Measurements from ENCODE around the gene PTPN7.
"Not testable (repeated sequence)": the region's sequence is repeated elsewhere in the genome, so short reads cannot be mapped to it uniquely, and the experiment has no call there.

Gene PTPN7

DNA sequence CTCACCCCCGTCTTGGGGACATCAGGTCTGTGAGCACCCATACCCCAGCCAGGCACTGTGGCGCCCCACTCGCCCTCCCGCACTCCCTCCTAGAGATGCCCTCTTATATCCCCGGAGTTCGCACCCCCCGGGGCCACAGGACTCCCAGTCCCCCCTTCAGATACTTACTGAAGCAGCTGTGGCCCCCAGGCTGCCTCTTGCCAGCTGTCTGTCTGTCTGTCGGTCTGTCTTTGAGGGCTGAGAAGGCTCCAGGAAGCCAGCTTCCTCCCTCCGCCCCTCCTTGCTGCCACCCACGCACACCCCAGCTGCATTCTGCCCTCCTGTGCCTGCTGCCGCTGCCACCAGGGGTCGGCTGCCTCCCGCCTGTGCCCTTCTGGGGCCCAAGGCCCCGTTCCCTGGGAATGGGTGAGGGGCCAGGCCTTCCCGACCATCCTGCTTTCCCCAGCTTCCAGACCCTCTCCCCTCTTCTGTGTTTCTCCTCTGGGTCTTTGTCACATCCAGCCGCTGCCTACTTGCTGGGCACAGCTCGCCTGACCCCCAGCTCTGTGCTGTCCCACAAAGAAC lies at the start of gene PTPN7:
Gene PTPN7 (minus strand): TSS at position 226 of the 564 bp plus-strand sequence. CDS start 1,200 bp downstream, outside the sequence.
- no peak for DNase-seq

DNA sequence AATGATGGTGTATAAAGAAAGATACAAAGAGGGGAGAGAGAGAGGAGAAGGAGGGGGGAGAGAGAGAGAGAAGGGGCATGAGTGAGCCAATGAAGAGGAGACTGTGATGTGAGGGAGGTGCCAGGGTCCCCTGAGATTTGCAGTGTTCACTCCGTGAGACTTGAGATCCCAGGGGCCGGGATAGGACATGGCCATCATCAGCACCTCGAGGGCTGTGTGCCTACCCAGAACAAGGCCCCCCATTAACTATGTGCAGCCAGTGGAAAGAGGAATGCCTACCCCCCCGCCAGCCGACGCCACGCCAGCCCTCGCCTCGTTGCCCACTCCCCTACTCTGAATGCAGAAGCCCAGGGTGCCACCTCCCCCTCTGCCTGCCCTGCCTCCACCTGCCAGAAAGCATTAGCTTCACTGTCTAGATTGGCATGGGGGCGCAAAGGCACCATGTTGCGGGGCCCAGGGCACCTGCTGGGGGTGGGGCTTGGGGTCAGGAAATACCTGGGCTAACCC lies 48.0 kb upstream of the PTPN7 start:
- no peak for DNase-seq

DNA sequence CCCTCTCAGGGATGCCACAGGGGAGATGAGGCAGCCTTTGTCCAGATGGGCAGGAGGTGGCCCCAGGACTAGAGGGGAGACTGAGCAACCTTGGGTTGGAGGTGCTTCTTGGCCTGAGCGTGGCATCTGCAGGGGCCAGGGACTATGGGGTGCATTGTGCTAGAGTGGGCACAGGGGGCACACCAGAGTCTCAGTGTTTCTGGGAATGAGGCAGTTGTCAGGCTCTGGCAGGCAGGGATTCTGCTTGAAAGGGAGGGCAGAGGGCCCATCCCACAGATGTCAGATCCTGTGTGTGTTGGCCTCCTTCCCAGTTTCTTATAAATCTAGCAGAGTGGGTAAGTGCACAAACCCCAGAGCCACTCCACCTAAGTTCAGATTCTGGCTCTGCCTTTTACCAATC lies 46.9 kb upstream of the PTPN7 start:
- DNase-seq: no peak

DNA sequence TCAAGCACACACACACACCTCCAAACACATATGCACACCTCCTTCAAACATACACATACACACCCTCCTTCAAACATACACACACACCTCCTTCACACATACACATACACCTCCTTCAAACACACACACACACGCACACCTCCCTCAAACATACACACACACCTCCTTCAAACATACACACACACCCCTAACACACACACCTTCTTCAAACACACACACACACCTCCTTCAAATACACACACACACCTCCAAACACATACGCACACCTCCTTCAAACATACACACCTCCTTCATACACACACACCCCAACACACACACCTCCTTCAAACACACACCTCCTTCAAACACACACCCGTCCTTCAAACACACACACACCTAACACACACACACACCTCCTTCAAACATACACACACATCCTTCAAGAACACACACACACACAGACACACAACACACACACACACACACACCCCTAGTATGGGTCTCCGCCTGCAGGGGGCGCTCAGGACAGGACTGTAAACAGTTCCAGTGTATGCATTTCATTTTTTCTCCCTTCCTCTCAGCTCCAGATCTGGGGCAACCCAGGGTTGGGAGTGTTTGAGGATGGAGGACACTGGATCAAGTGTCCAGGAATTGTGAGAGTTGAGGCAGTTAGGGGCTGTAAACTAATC lies 45.3 kb upstream of the PTPN7 start:
- DNase-seq: no peak

DNA sequence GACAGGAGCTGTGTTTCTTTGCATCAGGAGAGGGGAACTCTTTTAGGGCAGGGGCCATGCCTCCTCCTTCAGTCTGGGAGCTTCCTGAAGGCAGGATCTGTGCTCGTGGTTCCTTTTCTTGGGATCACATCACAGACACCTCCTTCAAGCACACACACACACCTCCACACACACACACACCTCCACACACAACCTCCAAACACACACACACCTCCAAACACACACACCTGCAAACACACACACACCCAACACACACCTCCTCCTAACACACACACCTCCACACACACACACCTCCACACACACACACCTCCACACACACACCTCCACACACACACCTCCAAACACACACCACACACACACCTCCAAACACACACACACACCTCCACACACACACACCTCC lies 43.7 kb upstream of the PTPN7 start:
- no peak for DNase-seq

DNA sequence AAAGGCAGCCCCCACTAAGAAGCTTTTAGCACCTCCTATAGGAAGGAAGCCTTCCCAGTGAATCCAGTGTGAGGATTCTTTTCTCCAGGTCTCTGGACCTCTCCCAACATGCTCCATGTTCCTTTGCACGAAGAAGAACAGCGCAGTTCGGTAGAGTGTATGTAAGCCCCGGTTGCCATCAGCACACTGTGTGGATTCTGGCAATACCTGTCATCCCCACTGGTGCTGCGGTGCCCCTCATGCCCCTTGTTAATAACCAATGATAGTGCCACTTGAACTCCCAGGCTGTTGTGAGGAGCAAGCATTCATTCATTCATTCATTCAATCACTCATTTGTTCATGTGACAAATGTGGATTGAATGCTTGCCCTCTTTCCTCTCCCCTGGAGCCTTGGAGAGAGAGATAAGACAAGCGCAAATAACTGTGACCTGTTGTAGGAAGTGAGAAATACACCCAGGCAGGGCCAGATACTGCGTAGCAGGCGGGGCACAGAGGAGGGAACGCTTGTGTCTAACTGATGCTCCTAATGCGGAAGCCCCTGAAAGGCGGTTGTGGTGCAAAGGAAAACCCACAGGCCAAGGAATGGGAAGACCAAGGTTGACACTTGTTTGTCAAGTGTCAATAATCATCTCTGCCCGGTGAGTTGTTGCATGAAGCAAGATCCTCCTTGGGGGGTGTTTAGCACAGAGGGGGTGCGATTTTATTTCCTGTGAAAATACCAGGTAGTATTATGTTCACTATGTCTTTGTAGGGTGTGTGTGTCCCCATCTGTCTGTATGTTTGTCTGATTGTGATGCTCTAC lies 43.0 kb upstream of the PTPN7 start:
- DNase-seq: no peak

DNA sequence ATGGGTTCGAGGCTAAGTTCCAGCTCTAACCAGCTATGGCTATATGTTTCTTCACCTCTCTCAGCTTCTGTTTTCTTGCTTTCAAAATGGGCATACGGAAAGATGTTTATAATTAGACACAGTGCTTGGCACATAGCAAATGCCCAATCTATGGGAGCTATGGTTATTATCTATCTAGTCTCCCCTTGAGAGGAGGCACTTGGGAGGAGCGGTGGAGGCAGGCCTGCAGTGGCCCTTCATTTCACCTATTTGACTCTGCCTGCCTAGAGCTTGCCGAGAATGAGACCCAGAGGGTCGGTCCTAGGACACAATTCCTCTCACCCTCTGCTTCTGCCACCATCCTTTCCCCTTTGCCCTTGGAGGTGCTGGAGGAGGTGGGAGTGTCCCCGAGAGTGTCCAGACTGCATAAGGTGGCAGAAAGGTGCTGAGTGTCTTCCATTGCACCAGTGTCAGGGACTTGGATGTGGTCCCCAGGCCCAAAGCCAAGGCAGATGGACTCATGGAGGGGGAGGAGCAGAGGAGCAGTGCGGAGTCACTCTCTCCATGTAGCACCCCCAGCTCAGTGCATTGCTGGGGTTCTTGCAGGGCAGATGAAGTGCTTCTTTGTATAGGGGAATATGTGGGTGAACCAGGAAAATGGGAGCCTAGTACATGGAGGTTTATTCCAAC lies 42.2 kb upstream of the PTPN7 start:
- no peak for DNase-seq

DNA sequence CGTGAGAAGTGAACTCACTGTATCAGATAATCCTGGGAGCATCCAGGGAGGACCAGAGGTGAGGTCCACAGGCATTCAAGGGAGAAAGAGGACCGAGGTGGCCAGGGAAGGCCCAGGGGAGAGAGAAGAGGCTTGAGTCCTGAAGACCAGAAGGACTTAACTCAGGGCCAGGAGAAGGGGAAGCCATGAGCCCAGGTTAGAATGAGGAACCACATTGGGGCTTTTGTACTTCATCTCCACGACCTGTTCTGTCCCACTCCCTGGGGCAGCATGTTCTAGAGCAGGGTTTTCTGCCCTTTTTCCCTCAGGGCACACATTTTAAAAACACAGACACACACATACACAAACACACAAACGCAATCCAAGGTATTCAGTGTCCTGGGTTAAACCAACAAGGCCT lies 41.6 kb upstream of the PTPN7 start:
- no peak for DNase-seq

DNA sequence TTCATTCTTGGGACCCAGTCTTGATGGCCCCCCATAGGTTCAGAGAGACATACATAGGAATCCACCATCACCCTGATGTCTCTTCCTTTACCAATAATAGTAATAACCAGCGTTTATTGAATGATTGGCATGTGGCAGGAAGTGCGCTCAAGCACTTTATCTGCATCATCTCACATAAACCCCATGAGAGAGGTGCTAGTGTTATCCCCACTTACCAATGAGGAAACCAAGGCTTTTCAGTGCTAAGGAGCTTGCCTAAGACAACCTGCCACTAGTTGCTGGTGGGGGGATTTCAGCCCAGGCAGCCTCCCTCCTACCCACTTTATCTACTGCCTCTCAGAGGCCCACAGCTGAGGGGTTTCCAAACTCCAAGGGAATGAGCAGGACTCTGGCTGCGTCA lies 40.9 kb upstream of the PTPN7 start:
- DNase-seq: no peak

DNA sequence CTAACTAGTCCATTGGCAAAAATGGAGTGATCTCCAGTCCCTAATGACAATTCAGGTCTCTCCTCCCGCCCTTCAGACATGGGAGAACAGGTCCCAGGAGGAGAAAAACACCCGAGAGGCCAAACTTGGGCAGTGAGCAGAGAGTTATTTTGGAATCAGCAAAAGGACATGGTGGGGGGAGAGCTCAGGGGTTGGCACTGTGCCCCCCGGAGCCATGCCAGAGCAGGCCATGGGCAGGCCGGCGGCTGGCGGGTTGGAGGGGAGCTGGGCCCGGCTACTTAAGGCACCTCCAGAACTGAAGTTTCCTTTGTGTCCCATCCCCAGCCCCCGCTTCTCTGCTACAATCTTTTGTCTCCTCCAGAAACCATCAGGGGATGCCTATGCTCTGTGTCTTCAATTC lies 40.3 kb upstream of the PTPN7 start:
- no peak for DNase-seq

DNA sequence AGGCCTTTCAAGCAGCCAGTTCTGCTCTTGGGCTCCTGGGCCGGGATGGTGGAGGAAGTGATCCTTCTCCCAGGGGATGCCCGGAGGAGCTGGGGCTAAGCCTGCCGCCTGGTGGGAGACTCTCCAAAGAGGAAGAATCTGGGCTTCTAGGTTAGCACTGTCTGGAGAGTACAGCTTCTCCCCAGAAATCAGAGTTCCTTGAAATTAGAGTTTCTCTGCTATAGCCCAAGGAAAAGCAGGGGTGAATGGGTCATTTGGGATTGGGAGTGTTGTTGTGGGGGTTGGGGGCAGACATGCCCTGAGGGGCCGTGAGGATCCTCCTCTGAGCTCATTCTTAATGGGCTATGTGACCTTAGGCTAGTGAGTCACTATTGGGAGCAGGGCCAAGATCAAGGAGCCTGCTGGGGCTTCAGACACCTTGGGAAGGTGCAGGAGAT lies 39.7 kb upstream of the PTPN7 start:
- no peak for DNase-seq

DNA sequence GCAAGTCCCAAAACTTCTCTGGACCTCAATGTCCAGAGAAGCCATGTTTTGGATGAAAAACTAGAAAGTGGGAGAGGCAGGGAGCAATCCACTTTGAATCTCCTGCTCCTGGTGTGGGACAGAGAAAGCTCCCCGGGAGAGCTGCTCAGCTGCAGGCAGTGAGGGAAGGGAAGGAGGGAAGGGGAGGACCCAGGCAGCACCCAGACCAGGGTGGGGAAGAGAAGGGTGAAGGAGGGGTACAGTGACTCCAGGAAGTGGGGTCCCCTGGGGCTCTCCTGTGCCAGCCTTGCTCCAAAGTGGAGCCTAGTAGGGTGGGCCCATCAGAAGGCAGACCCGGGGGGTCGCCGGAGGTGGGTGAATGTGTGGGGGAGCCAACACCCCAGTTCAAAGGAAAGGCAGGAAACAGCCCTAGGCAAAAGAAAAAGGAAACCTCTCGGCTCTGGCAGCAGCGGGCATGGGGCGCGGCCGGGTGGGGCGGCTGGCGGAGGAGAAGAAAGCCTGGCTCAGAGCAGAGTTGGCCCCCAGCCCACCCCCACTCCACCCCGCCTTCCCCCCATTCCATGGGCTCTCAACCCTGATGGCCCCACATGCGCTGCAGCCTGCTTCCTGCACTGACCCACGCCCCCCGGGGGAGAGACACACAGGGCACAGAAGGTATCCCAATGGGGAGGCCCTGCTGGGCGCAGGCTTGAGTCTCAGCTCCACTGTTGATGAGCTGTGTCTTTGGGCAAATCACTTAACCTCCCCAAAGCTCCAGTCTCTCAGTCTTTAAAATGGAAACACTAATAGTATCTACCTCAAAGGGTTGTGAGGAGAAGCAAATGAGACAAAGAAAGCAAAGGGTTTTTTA lies 38.9 kb upstream of the PTPN7 start:
- no peak for DNase-seq

DNA sequence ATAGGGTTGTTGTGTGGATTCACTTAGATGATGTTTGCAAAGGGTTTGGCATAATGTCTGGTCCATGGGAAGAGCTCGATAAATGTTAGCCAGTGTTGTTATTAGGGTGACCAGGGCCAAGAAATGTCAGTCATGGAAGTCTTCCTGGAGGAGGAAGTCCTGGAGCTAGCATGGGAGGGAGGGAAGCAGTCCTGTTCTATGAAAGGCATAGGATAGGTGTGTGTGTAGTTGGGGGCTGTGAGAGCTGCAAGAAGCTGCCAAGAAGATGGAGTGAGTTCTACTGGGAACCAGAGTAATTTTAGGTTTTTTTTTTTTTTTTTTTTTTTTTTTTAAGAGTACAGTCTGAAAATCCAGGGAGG lies 37.9 kb upstream of the PTPN7 start:
- DNase-seq: no peak

DNA sequence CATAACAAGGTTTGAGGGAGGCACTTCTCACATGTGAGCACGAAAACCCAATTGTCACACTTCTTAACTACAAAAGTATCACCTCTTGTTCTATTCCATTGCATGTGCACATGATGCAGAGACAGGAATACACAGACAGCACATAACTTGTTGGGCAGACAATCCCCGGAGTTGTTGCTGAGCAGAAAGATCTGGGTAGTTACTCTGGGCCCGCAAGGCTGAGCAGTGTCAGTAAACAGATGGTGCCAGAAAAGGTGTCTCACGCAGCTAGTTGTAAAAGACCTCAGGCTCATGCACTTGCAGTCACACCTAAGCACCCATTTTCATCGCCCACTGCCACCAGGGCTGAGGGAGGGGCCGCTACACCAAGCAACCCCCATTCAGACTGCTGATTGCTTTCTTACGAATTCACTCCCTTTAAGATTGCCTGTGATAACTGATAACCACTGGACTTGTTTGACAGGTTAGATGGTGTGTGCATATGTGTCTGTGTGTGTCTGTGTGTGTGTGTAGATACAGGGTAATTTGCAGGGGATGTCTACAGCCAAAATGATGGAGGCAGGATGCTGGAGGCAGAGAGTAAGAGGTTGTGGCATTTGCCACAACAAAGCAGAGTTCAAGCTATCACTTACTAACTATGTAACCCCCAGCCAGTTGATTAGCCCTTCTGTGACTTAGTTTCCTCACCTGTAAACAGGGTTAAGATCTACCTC lies 37.4 kb upstream of the PTPN7 start:
- DNase-seq: no peak

DNA sequence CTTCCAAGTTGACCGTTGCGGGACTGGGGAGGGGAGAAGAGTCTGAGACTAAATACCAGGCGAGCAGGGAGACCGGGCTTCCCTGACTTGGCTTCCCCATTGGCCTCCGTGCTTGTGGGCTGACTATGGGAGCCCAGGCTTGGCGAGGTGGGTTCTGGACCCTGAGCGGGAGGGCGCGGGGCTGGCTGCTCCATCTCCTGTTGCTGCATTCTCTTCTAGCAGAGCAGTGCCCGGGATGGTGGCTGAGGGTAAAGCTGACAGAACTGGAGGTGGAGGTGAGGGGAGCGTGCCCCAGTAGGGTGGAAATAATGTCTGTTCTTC lies 33.9 kb upstream of the PTPN7 start:
- DNase-seq: no peak

DNA sequence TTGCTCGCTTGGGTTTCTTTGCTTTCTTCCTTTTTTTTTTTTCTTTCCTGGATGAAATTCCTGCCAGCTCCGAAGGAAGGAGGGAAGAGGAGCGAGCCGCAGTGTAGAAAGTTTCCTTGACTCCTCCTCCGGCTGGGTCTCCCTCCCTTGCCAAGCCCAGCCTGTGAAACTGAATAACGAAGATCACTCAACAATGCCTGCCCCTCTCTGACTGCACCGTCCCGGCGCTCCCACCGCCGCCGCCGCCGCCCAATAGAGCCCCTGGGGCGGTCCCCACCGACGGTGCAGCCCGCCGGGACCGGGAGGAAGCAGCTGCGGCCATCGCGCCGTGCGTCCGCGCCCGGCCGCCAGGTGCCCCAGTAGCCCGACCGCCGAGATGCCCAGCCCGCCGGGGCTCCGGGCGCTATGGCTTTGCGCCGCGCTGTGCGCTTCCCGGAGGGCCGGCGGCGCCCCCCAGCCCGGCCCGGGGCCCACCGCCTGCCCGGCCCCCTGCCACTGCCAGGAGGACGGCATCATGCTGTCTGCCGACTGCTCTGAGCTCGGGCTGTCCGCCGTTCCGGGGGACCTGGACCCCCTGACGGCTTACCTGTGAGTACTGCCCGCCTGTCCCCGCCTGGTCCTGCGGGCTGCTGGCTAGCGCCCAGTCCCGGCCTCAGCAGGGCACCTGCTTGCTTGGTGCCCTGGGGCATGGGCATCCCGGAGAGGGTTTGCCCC lies 33.4 kb upstream of the PTPN7 start, which contains the start of gene LGR6:
Gene LGR6 (plus strand): TSS at position 186 of the 714 bp plus-strand sequence. CDS start 191 bp downstream, at position 377.
- no peak for DNase-seq

DNA sequence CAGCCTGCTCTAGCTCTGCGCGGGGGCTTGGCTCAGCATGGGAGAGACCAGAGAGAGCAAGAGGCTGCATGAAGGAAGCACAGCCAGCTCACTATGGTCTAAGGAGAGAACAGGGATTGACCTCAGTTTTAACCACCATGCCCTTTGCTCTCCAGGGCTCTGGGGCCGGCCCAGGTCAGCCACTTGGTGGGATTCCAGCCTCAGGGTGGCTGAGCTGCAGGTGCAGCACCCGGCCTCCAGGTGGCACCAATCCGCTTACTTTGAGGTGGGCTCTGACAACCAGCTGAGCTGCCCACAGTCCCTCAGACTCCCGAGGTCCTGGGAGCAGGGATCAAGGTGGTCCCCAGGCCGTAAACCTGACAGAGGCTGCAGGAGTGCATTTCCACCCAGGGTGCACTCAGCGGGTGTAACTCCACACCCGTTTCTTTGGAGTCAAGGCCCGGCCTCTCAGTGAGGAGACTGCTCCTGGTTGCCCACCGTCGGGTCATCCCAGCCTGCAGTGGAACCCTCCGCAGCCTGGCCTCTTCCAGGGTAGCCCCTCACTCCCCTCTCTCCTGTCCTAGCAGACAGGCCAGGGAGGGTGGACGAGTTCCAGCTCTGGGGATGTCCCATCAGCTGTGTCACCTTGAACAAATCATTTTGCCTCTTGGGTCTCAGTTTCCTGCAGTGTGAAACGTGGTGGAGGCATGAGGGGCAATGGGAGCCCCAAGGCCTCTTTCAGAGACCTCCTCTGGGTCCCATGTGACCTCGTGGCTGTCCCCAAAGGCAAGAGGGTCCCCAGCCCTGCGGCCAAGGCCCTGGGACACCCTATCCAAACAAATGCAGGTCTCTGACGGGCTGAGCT lies 32.6 kb upstream of the PTPN7 start:
- DNase-seq: peak; percentile 53

DNA sequence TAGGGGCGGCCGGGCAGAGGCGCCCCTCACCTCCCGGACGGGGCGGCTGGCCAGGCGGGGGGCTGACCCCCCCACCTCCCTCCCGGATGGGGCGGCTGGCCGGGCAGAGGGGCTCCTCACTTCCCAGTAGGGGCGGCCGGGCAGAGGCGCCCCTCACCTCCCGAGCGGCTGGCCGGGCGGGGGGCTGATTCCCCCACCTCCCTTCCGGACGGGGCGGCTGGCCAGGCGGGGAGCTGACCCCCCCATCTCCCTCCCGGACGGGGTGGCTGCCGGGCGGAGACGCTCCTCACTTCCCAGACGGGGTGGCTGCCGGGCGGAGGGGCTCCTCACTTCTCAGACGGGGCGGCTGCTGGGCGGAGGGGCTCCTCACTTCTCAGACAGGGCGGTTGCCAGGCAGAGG lies 31.0 kb upstream of the PTPN7 start:
- DNase-seq: not testable (repeated sequence)

DNA sequence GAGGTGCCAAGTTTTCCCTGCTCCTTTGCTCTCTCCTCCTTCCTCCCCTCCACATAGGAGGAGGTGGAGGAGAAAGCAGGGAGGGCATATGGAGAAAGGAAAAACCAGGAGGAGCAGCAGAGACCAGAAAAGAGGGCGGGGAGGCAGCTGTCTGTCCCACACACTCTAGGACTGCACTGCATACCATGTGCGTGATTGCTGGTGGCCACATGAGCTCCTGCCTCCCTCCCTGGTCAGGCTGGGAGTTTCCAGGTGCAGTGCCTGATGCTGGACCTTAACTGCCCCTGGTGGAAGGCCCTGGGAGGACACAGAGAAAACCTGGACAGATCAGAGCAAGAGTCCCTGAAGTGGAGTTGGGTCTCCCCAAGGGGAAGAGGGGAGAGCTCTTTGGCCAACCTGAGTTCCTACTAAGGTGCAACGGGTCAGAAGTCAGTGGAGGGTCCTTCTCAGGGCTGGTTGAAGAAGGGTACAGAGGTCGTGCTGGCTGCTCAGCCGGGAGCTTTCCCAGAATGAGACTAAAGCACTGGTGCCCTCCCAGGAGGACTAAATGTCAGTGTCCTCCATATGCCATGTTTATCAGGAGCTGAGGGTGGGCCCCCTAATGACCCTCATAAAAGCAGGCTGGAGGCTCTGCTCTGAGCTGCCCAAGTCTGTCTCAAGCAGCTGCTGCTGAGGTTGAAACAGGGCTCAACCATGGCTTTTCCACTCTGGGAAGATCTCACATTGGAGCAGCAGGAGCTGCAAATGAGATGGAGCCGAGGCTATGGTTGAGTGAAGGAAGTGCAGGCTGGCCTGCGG lies 29.7 kb upstream of the PTPN7 start:
- no peak for DNase-seq

Measured in NCI-H510A treated with DMSO at 0.1 percent for 48 hours (cell line).